Measurements from ENCODE around the gene MPDZ. TPM values are rescaled to one million over a fixed set of nuclear protein-coding genes. Genes with fewer than 3 reads are reported as not detected.

MPDZ gene
- total RNA-seq, 2 experiments from 2014 or later, result not detected

DNA sequence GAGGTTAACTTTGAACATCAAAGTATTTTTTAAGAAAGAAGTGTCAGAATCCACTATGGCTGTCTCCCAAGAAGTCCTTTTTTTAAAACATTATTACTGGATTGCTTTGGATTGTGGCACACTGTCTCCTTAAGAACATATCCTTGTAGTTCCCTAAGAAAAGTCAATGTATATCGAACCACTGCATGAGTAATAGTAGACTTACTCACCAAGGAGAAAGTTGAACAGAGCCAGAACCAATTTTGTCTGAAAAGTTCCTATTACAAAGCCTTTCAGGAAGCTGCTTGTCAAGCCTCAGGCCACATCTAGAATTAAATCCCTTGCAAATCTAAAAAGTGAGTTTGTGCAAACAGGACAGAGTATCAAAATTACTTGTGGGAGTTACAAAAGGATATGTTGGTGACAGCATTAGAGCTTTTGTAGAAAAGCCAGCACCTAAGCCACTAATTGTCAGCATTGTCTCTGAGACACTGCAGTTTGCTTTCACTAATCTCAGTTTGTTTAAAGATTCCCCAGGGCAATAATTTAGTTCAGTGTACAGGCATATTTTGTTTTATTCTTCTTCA, 195.4 kb downstream of the MPDZ start:
- H3K9me3 Mint-ChIP-seq (ENCODE audit: insufficient read depth), result peaks cover 11% of the 10 kb centered on the region
- no peaks in the 10 kb centered on the region for H3K27me3 Mint-ChIP-seq (ENCODE audit: low read depth)
- CTCF ChIA-PET, result no interaction called here

DNA sequence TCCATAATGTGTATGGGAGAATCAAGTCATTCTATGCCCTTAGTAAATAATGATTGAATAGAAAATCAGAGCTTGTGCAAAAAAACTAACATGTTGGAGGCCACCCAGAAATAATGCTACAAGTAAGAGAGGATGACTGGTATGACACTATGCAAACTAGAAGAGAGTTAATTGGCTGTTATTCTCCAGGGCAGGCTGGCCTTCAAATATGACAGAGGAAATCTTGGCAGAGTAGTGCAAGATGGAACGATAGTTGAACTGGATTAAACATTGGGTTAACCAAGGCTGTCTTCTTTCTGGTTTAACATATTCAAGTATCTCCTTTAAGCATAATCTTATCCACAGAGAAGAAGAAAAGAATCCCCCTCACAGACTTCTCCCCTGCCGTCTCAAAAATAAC, 196.1 kb downstream of the MPDZ start:
- ChIA-PET POLR2A (no interaction called here), CTCF (no interaction called here)
- DNase-seq (no peak), ATAC-seq (no peak)
- Mint-ChIP-seq H3K4me3 (no peak overlapping the region), H3K9me3 (ENCODE audit: insufficient read depth) (peaks cover 11% of the 10 kb centered on the region), H3K27me3 (ENCODE audit: low read depth) (no peaks in the 10 kb centered on the region), H3K36me3 (ENCODE audit: low read depth) (no peaks in the 10 kb centered on the region), H3K27ac (no peak overlapping the region), H3K4me1 (ENCODE audit: low read depth) (no peaks in the 10 kb centered on the region)

More for the DNA sequence above, 195.4 kb downstream of the MPDZ start:
- no peaks in the 10 kb centered on the region for H3K36me3 Mint-ChIP-seq (ENCODE audit: low read depth)
- no peak for ATAC-seq
- H3K4me3 Mint-ChIP-seq, result no peak overlapping the region
- no peak for DNase-seq
- H3K27ac Mint-ChIP-seq, result no peak overlapping the region
- no peaks in the 10 kb centered on the region for H3K4me1 Mint-ChIP-seq (ENCODE audit: low read depth)
- POLR2A ChIA-PET, result no interaction called here

DNA sequence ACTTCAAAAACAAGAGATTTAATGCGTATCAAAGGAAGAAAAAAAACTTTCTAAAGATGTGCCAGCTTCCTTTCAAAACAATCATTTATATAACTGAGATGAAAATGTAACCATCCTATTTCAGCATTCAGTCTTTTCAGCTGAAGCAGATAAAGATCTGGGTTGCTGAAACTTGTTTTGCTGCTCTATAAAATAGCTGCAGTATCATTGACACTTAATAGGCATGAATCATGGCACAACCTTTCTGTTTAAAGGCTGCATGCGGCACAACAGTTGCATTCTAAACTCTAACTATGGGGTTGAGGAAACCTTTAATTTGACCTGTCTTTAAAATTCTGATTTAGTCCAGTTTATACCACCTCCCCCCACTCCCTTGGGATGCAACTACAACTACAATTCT, 196.7 kb downstream of the MPDZ start:
- no peak for ATAC-seq
- no peak overlapping the region for H3K27ac Mint-ChIP-seq

DNA sequence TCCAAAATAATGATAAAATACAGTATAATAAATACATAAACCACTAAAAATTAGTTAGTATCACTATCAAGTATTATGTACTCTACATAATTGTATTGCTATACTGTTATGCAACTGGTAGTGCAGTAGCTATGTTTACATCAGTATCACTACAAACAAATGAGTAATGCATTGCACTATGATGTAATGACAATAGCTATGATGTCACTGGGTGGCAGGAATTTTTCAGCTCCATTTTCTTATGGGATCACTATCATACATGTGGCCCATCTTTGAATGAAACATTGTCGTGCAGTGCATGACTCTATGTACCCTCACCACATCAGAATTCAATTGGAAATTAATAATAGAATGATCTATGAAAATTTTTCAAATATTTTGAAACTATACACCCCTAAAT, 201.3 kb downstream of the MPDZ start:
- DNase-seq (no peak), ATAC-seq (no peak)
- peaks cover 17% of the 10 kb centered on the region for H3K9me3 Mint-ChIP-seq (ENCODE audit: insufficient read depth)
- H3K27me3 Mint-ChIP-seq (ENCODE audit: low read depth), result no peaks in the 10 kb centered on the region
- ChIA-PET CTCF (no interaction called here), POLR2A (no interaction called here)
- no peaks in the 10 kb centered on the region for H3K4me1 Mint-ChIP-seq (ENCODE audit: low read depth)
- H3K27ac Mint-ChIP-seq, result no peak overlapping the region
- no peak overlapping the region for H3K4me3 Mint-ChIP-seq
- H3K36me3 Mint-ChIP-seq (ENCODE audit: low read depth), result no peaks in the 10 kb centered on the region

More for the DNA sequence above, 196.7 kb downstream of the MPDZ start:
- no peaks in the 10 kb centered on the region for H3K27me3 Mint-ChIP-seq (ENCODE audit: low read depth)
- H3K4me1 Mint-ChIP-seq (ENCODE audit: low read depth), result no peaks in the 10 kb centered on the region
- no peak for DNase-seq
- peaks cover 11% of the 10 kb centered on the region for H3K9me3 Mint-ChIP-seq (ENCODE audit: insufficient read depth)
- no peaks in the 10 kb centered on the region for H3K36me3 Mint-ChIP-seq (ENCODE audit: low read depth)
- POLR2A ChIA-PET, result no interaction called here
- no peak overlapping the region for H3K4me3 Mint-ChIP-seq
- CTCF ChIA-PET, result no interaction called here

- no peak for ATAC-seq
- Mint-ChIP-seq H3K36me3 (ENCODE audit: low read depth) (no peaks in the 10 kb centered on the region), H3K4me3 (no peak overlapping the region), H3K4me1 (ENCODE audit: low read depth) (no peaks in the 10 kb centered on the region), H3K9me3 (ENCODE audit: insufficient read depth) (peaks cover 14% of the 10 kb centered on the region), H3K27ac (no peak overlapping the region), H3K27me3 (ENCODE audit: low read depth) (no peaks in the 10 kb centered on the region)
- no peak for DNase-seq
- POLR2A ChIA-PET, result no interaction called here
- CTCF ChIA-PET, result no interaction called here
These were observed 202.9 kb downstream of the MPDZ start for GRCh38 chr9:13076616-13077015.

- peaks cover 10% of the 10 kb centered on the region for H3K9me3 Mint-ChIP-seq (ENCODE audit: insufficient read depth)
- no peaks in the 10 kb centered on the region for H3K27me3 Mint-ChIP-seq (ENCODE audit: low read depth)
- no peaks in the 10 kb centered on the region for H3K36me3 Mint-ChIP-seq (ENCODE audit: low read depth)
- no peaks in the 10 kb centered on the region for H3K4me1 Mint-ChIP-seq (ENCODE audit: low read depth)
- ATAC-seq, result no peak
- no peak for DNase-seq
- no peak overlapping the region for H3K27ac Mint-ChIP-seq
- POLR2A ChIA-PET, result no interaction called here
- no peak overlapping the region for H3K4me3 Mint-ChIP-seq
- CTCF ChIA-PET, result no interaction called here
These were observed 207.6 kb downstream of the MPDZ start for GRCh38 chr9:13071921-13072320.

DNA sequence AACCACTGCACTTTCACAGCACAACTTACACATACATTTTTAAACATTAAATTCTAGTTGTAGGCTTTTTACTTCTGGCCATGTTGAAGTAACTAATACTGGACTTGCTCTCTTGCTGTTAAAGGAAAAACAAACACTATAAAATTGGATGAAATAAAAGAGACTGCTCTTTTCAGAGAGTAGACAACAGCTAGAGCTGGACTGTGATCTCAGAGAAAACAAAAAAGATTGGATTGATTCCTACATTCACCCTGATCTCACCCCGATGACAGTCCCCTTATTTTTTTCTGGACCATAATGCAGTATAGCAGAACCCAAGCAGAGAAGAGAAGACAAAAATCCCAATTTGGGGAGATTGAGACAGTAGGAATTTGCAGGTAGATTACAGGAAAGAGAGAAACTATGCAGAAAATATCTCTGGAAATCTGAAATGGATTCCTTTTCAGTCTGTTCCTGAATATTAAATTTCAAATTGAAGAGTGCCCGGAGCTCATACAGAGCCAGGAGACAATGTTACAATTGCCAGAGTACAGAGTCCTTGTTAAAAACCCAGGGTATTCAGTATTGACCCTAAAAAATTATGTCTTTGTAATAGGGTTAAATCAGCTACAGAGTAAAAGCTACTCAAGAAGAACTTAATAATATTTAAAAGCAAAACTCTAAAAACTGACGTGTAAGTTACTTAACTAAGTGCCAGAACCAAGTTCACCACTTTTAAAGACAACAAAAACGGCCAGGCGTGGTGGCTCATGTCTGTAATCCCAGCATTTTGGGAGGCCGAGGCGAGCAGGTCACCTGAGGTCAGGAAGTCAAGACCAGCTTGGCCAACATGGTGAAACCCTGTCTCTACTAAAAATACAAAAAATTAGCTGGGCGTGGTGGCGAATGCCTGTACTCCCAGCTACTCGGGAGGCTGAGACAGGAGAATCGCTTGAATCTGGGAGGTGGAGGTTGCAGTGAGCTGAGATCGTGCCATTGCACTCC, 208.6 kb downstream of the MPDZ start:
- Mint-ChIP-seq H3K9me3 (ENCODE audit: insufficient read depth) (peaks cover 10% of the 10 kb centered on the region), H3K4me3 (no peak overlapping the region), H3K27me3 (ENCODE audit: low read depth) (no peaks in the 10 kb centered on the region), H3K36me3 (ENCODE audit: low read depth) (no peaks in the 10 kb centered on the region), H3K4me1 (ENCODE audit: low read depth) (no peaks in the 10 kb centered on the region), H3K27ac (no peak overlapping the region)
- ATAC-seq, result no peak
- ChIA-PET CTCF (no interaction called here), POLR2A (no interaction called here)
- DNase-seq, result no peak

DNA sequence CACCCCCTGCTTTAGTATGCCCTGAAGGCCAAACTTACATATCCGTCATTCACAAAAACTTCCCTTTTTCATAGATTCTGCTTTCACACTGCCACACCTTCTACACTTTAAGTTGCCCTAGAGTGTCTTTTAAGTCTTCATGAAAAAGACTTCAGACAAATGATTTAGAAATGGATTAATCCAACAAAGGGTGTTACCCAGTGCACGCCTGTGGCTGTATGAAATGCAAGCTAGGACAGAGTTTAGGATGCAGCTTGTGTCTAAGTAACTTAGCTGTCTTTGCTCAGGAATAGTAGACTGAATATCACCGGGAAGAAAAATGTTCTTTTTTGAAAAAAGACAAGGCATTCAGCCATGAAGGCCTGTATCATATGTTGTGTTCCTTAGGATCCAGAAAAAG, 210.0 kb downstream of the MPDZ start:
- no peaks in the 10 kb centered on the region for H3K27me3 Mint-ChIP-seq (ENCODE audit: low read depth)
- no peak for ATAC-seq
- POLR2A ChIA-PET, result no interaction called here
- H3K27ac Mint-ChIP-seq, result no peak overlapping the region
- H3K4me3 Mint-ChIP-seq, result no peak overlapping the region
- no peaks in the 10 kb centered on the region for H3K36me3 Mint-ChIP-seq (ENCODE audit: low read depth)
- DNase-seq, result no peak
- H3K4me1 Mint-ChIP-seq (ENCODE audit: low read depth), result no peaks in the 10 kb centered on the region
- peaks cover 10% of the 10 kb centered on the region for H3K9me3 Mint-ChIP-seq (ENCODE audit: insufficient read depth)
- CTCF ChIA-PET, result no interaction called here

GRCh38 chr9:13064676-13065075, 214.8 kb downstream of the MPDZ start:
- H3K36me3 Mint-ChIP-seq (ENCODE audit: low read depth), result no peaks in the 10 kb centered on the region
- ATAC-seq (no peak), DNase-seq (no peak)
- ChIA-PET POLR2A (no interaction called here), CTCF (no interaction called here)
- no peaks in the 10 kb centered on the region for H3K27me3 Mint-ChIP-seq (ENCODE audit: low read depth)
- H3K27ac Mint-ChIP-seq, result no peak overlapping the region
- H3K4me1 Mint-ChIP-seq (ENCODE audit: low read depth), result no peaks in the 10 kb centered on the region
- H3K9me3 Mint-ChIP-seq (ENCODE audit: insufficient read depth), result peaks cover 9% of the 10 kb centered on the region
- no peak overlapping the region for H3K4me3 Mint-ChIP-seq

- ATAC-seq (no peak), DNase-seq (no peak)
- Mint-ChIP-seq H3K9me3 (ENCODE audit: insufficient read depth) (peaks cover 5% of the 10 kb centered on the region), H3K4me1 (ENCODE audit: low read depth) (no peaks in the 10 kb centered on the region), H3K4me3 (no peak overlapping the region), H3K27ac (no peak overlapping the region), H3K36me3 (ENCODE audit: low read depth) (no peaks in the 10 kb centered on the region), H3K27me3 (ENCODE audit: low read depth) (no peaks in the 10 kb centered on the region)
- CTCF ChIA-PET, result no interaction called here
- POLR2A ChIA-PET, result no interaction called here
These were observed 215.5 kb downstream of the MPDZ start for GRCh38 chr9:13063880-13064459.

- Mint-ChIP-seq H3K27ac (no peak overlapping the region), H3K27me3 (ENCODE audit: low read depth) (no peaks in the 10 kb centered on the region), H3K4me1 (ENCODE audit: low read depth) (no peaks in the 10 kb centered on the region), H3K36me3 (ENCODE audit: low read depth) (no peaks in the 10 kb centered on the region), H3K9me3 (ENCODE audit: insufficient read depth) (peaks cover 5% of the 10 kb centered on the region), H3K4me3 (no peak overlapping the region)
- POLR2A ChIA-PET, result no interaction called here
- no peak for ATAC-seq
- no peak for DNase-seq
- CTCF ChIA-PET, result no interaction called here
These were observed 218.1 kb downstream of the MPDZ start for GRCh38 chr9:13061390-13061789.
